GM21360 (cell line): ENCODE data around the gene PIP5K1C.

Source experiments
- ATAC-seq: cut with Tn5 transposase; IDR thresholded peaks from one replicate; pipeline ENCODE4 v1.9.1; 2021; ENCODE audit warnings: mild to moderate bottlenecking, moderate library complexity; ENCODE audit not compliant: unreplicated experiment

The PIP5K1C gene

GRCh38 chr19:3700242-3701032, at the start of gene PIP5K1C:
Gene PIP5K1C (minus strand): TSS chr19:3700468. CDS start chr19:3700390, 78 bp downstream.
- ATAC-seq: peak; percentile 78

GRCh38 chr19:3748965-3749364, 48.7 kb upstream of the PIP5K1C start:
- no peak for ATAC-seq

- no peak for ATAC-seq
Measured at GRCh38 chr19:3746371-3747056, 46.2 kb upstream of the PIP5K1C start.

- ATAC-seq: no peak
Measured at GRCh38 chr19:3745363-3746045, 45.2 kb upstream of the PIP5K1C start.

- ATAC-seq: no peak
Measured at GRCh38 chr19:3743486-3743885, 43.2 kb upstream of the PIP5K1C start.

- ATAC-seq: no peak
Measured at GRCh38 chr19:3740431-3740830, 40.2 kb upstream of the PIP5K1C start.

GRCh38 chr19:3738477-3739220, 38.4 kb upstream of the PIP5K1C start:
- no peak for ATAC-seq

- no peak for ATAC-seq
Measured at GRCh38 chr19:3737487-3738205, 37.4 kb upstream of the PIP5K1C start.

GRCh38 chr19:3736106-3736724, 35.9 kb upstream of the PIP5K1C start:
- ATAC-seq: no peak

GRCh38 chr19:3734310-3734600, 34.0 kb upstream of the PIP5K1C start:
- no peak for ATAC-seq

GRCh38 chr19:3733549-3734309, 33.5 kb upstream of the PIP5K1C start:
- ATAC-seq: no peak

- no peak for ATAC-seq
Measured at GRCh38 chr19:3732108-3732507, 31.8 kb upstream of the PIP5K1C start.

GRCh38 chr19:3730457-3730958, 30.2 kb upstream of the PIP5K1C start:
- ATAC-seq: no peak

- ATAC-seq: no peak
Measured at GRCh38 chr19:3725640-3726310, 25.5 kb upstream of the PIP5K1C start.

- ATAC-seq: no peak
Measured at GRCh38 chr19:3725121-3725520, 24.9 kb upstream of the PIP5K1C start.

- no peak for ATAC-seq
Measured at GRCh38 chr19:3723883-3724282, 23.6 kb upstream of the PIP5K1C start.

- no peak for ATAC-seq
Measured at GRCh38 chr19:3723110-3723488, 22.8 kb upstream of the PIP5K1C start.

GRCh38 chr19:3722443-3723109, 22.3 kb upstream of the PIP5K1C start:
- ATAC-seq: no peak
